Epidermal melanocyte (primary cell): ENCODE results near the gene RREB1.

Source experiments
- DNase-seq: peaks from one replicate; pipeline ENCODE4 v3.0.0; 2011; ENCODE audit warnings: low spot score; ENCODE audit not compliant: insufficient read length

Gene RREB1

DNA sequence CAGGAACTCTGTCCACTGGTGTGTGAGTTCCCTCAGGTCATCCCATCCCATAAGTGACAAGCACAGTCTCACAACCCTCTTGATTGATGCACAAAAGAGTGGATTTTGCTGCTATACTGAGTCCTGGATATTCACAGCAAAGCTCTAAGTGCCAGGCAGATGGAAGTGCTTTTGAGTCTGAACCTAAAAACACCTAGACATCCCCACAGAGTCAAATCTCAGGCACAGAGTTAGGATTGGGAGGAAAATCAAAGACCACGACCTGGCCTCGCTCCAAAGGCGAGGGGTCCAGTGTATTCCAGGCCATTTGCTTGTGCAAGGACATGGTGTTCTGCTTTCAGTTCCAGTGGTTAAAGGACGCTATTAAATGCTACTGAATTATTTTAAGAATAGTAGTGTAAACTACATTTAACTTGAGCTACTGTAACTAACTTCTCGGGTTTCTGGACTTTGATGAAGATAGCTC is 56.8 kb downstream of the RREB1 start:
- DNase-seq, result no peak

DNA sequence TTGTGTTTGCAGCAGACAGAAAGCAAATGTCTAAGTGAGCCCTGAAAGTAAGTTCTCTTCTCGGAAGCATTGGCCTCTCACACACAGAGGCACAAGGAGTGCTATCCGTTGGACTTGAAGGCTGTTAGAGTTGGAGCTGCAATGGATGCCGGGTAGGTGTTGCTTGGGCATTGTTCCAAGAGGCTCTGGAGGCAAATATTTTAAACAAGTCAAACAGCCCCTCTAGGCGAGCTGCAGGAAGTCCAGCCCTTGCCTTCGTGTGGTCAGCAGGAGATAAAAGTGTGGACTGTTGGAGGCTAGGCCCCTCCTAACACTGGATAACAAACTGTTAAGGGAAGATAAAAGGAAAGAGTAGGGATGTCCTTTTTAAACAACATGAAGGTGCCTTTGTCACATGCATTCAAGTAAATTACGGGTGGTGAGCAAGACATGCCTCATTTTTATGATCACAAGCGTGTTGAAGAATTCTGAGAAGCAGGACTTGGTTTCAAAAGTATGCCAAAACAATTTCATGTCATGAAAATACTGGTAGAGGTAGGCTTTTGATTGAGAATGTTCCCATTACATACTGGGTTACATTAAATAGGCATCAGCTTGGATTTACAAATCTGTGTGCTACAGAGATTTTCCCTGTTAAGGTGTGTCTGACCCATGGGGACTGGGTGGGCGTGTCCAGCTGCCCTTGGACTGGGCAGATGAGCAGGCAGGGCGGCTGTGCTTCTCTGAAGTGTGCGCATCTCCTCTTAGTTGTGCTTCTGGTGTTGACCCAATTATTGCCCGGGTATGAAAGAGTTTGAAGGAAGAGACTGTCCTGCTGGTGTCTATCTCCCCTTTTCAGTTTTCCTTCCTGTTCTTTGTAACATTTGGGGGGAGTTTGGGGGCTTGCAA is 57.5 kb downstream of the RREB1 start:
- no peak for DNase-seq

DNA sequence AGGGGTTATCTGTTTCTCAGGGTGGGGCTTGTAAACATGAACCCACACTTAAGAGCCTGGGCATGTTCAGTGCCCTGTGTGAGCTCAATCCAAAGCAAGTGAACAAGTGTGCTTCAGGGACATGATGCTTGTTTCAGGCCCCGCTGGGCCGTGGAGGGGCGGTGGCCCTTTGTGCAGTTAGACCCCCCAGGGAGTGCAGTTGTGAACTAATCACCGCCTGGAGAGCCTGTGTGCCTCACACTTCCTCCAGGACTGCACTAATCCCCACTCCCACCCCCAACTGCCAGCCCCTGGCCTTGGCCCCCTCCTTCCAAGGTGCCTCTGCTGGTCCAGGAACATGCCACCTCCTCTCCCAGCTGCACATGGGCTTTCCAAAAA is 58.1 kb downstream of the RREB1 start:
- DNase-seq, result no peak

- DNase-seq, result no peak
Observed at GRCh38 chr6:7166410-7167293, 58.9 kb downstream of the RREB1 start.

- no peak for DNase-seq
Observed at GRCh38 chr6:7169296-7169721, 61.5 kb downstream of the RREB1 start.

- no peak for DNase-seq
Observed at GRCh38 chr6:7170117-7170732, 62.5 kb downstream of the RREB1 start.

- no peak for DNase-seq
Observed at GRCh38 chr6:7171119-7171518, 63.4 kb downstream of the RREB1 start.

GRCh38 chr6:7171733-7172132 is 64.0 kb downstream of the RREB1 start:
- DNase-seq, result no peak

- DNase-seq, result no peak
Observed at GRCh38 chr6:7172649-7173048, 64.9 kb downstream of the RREB1 start.

DNA sequence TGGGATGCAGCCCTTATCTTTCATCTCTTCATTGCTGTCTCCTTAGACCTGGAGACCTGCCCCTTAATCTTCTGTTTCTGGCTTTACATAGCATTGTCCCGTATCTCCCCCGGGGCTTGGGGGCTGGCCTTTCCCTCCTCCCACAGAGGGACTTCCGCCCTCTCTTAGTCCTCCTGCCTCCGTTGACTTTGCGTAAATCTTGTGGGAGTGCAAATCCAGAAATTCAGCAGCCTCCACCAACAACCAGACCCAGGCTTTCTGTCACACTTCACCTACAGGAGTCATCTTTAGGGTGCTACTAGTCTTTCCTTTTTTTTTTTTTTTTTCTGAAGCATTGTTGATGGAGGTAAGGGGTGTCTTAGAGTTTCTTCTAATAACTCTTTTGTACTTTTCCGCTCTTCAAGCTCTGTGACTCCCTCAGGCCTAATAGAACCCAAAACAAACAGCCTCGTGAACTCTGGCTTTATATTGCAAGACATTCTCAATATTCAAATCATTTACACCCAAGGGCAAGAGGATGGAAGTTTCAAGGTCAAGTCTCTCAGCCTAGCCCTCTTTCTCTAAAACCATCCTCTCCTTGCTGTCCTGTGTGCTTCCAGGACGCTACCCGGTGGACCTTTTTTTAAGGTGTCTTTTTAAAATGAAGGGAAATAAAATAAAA is 66.2 kb downstream of the RREB1 start:
- DNase-seq, result no peak

DNA sequence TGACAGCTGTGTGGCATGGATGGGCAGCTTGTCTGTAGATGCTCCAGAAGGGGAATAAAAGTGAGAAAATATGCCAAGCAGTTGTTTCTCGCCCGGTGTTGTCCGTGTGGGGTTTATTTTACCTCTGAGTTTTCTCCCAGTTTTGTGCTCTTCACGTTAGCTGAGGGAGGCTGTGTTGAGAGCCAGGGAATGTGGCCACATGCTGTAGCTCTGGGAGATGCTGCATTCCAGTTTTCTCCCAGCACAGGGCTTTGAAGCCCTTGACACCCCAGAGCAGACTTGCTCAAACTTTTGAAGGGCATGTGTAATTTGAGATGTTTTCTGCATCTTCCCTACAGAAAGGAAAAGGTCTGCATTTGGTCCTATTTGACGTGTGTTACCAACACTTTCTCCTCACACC is 67.7 kb downstream of the RREB1 start:
- DNase-seq, result no peak

DNA sequence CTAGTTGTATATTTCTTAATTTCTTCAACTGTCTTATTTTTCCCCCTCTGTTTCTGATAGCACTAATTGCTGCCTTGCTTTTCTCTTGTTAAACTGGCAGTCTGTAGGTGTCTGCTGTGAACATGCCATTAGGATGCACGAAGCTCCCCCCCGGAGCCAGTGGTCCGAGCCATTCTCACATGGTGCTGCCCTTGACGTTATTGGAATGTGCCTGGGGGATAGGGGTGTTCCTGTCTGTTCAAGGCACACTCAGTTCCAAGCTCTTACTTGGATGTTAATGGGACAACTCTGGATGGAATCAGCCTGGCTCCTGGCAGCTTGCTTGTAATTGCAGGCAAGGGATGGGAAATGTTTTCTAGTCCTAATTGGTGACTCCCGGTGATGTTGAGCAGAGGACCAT is 68.4 kb downstream of the RREB1 start:
- no peak for DNase-seq

DNA sequence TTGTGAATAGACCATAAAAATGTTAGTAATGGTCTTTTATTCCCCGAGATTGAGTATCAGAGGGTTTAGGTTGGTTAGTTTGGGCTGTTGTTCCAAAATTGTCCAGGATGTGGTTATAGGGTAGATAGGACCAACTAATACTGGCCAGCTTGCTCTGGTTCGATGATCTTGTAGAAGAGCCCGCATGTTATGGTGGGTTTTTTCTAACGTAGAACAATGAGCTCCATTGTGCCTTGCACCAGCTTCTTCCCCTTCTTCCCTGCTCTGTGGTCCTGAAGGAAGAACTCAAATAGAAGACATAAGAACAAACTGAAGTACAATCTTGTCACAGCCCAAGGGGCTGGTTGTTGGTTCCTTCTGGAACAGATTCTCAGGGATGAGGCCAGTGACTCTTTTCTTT is 70.5 kb downstream of the RREB1 start:
- no peak for DNase-seq

- DNase-seq, result no peak
Observed at GRCh38 chr6:7180751-7181150, 73.0 kb downstream of the RREB1 start.

- no peak for DNase-seq
Observed at GRCh38 chr6:7183707-7184106, 75.9 kb downstream of the RREB1 start.

DNA sequence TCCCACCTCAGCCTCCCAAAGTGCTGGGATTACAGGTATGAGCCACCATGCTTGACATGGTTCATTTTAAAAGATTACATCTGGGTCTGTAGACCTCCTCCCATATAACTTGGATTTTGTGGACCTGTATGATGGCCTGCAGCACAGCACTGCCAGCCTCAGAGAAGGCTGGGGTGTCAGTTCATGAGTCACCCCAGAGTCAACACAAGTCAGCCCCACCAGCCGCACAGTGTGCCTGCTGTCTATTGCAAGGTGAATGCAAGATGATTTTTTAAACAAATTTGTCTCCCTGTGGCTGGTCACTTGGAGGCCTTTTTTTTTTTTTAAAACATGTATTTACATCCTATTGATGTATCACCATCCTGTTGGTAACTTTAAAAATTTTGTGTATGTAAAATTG is 76.7 kb downstream of the RREB1 start:
- no peak for DNase-seq

- DNase-seq, result no peak
Observed at GRCh38 chr6:7185561-7185960, 77.8 kb downstream of the RREB1 start.

DNA sequence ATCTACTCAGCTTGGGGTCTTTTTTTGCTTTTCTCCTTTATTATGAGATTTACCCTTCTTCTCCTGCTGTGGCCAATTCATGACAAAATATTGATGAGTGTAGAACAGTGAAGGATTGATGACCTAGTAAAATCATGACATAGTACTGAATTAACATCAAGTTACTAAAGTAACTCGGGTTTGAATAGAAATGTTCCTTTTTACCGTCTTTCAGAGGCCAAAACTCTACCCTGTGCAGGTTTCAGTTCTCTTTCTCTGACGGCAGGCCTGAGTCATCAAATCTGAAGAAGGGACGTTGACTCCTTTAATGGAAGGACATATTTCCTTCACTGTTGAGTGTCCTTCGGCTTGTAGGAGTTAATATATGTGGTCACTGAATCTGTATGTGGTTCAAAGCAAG is 80.7 kb downstream of the RREB1 start:
- DNase-seq, result no peak

DNA sequence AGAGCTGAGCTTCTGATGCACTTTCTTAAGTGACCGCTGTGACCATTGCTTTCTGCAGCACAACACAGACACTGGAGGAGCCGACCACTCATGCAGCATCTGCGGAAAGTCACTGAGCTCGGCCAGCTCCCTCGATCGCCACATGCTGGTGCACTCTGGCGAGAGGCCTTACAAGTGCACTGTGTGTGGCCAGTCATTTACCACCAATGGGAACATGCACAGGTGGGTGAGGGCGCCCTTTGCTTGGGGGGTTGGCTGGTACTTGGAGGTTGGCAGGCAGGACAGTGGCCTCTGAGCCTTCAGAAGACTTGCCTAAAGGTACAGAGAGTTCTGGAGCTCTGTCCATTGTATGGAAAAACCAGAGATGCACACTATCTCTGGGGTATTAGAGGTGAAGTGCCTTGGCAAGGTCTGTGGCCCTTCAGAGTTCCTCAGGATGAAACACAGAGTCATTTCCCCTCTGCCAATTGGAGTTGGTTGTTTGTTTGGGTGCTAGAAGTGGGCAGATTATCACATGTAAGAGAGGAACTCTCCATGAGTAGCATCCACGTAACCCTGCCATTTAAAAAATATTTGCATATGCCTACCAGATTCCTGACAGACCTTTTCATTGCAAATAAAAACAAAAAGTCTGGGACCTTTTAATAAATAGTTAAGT is 81.5 kb downstream of the RREB1 start:
- no peak for DNase-seq

- DNase-seq, result no peak
Observed at GRCh38 chr6:7190791-7191190, 83.0 kb downstream of the RREB1 start.

DNA sequence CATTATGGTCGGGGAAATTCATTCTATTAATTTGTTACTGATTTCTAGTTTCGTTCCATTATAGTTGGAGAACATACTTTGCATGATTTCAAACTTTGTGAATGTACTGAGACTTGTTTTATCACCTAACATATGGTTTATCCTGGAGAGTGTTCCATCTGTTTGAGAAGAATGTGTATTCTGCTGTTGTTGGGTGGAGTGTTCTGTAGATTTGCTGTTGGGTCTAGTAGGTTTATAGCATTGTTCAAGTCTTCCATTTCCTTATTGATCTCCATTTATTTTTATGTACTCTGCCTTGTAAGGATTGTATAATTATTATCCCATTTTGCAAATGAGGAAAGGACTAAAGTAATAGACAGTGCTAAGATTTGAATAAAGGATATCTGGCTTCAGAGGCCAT is 85.4 kb downstream of the RREB1 start:
- DNase-seq, result no peak
